OCI-LY7 (cell line): Measurements from ENCODE around the gene NDUFC2. TPM values are rescaled to one million over a fixed set of nuclear protein-coding genes. Genes with fewer than 3 reads are reported as not detected.

Experiments used
- BruUV-seq: library from RNA; stranded (reverse); fragments of 400-500 nt; replicated peaks from 2 replicates; lab custom pipeline; 2021; lab: Mats Ljungman, UMichigan
- CTCF ChIA-PET: fragments of 300-600 bp; sonication (Branson Sonifier 250); formaldehyde crosslinking; loops from one replicate; lab custom pipeline; 2022; ENCODE audit warnings: antibody characterized with exemption; ENCODE audit not compliant: unreplicated experiment; lab: Charles Lee
- POLR2A ChIA-PET: fragments of 300-600 bp; sonication (Branson Sonifier 250); formaldehyde crosslinking; loops from one replicate; lab custom pipeline; 2022; ENCODE audit warnings: antibody characterized with exemption; lab: Charles Lee
- DNase-seq: peaks from one replicate; pipeline ENCODE4 v3.0.0-alpha.2; 2015; ENCODE audit warnings: low spot score
- H2AFZ ChIP-seq: fragments of 200-600 bp; sonication (generic), shearing (Covaris generic); 2 replicates; pipeline ENCODE4 v1.6.1; 2014; ENCODE audit warnings: mild to moderate bottlenecking, antibody characterized with exemption, low read length, moderate library complexity
- H3K27ac ChIP-seq: fragments of 200-600 bp; sonication (generic); 2 replicates; pipeline ENCODE4 v1.5.1; 2014; ENCODE audit warnings: mixed run types, low read depth, mild to moderate bottlenecking, moderate library complexity, low read length, inconsistent platforms; ENCODE audit not compliant: poor library complexity, severe bottlenecking
- H3K36me3 ChIP-seq: fragments of 200-600 bp; sonication (generic); 2 replicates; pipeline ENCODE4 v1.6.1; 2014; ENCODE audit warnings: mild to moderate bottlenecking, antibody characterized with exemption, low read length, moderate library complexity, mixed read lengths; ENCODE audit not compliant: insufficient read depth
- H3K4me1 ChIP-seq: fragments of 200-600 bp; sonication (generic); 2 replicates; pipeline ENCODE4 v1.5.1; 2014; ENCODE audit warnings: mild to moderate bottlenecking, low read length; ENCODE audit not compliant: insufficient read depth, poor library complexity, severe bottlenecking
- H3K4me2 ChIP-seq: fragments of 200-600 bp; sonication (generic); 2 replicates; pipeline ENCODE4 v1.6.1; 2014; ENCODE audit warnings: mild to moderate bottlenecking, low read length
- H3K4me3 ChIP-seq: fragments of 200-600 bp; sonication (generic); 2 replicates; pipeline ENCODE4 v1.5.1; 2014; ENCODE audit warnings: mild to moderate bottlenecking, low read depth, low read length; ENCODE audit not compliant: poor library complexity, severe bottlenecking
- H3K79me2 ChIP-seq: fragments of 200-600 bp; sonication (generic); 2 replicates; pipeline ENCODE4 v1.6.1; 2016; ENCODE audit warnings: low read depth, mild to moderate bottlenecking, low read length, moderate library complexity, mixed read lengths; ENCODE audit not compliant: insufficient read depth
- H3K9me2 ChIP-seq: fragments of 200-600 bp; sonication (generic); 2 replicates; pipeline ENCODE4 v1.6.1; 2016; ENCODE audit warnings: mild to moderate bottlenecking, low read length, mixed read lengths; ENCODE audit not compliant: insufficient read depth
- H3K9me3 ChIP-seq: fragments of 200-600 bp; sonication (generic); 2 replicates; pipeline ENCODE4 v1.6.1; 2014; ENCODE audit warnings: mild to moderate bottlenecking, mixed run types, low read length, mixed read lengths
- H4K20me1 ChIP-seq: fragments of 200-600 bp; sonication (generic); 2 replicates; pipeline ENCODE4 v1.6.1; 2014; ENCODE audit warnings: mild to moderate bottlenecking, antibody characterized with exemption, low read length, moderate library complexity, mixed read lengths; ENCODE audit not compliant: insufficient read depth
- EZH2phosphoT487 ChIP-seq: fragments of 200-600 bp; sonication (generic); IDR thresholded peaks from 2 replicates; pipeline ENCODE4 v1.6.1; 2018; ENCODE audit warnings: low read depth, borderline replicate concordance, mild to moderate bottlenecking, mixed run types, antibody characterized with exemption, low read length, moderate library complexity, mixed read lengths
- intact Hi-C: fragments of 100-400 bp; cut with micrococcal nuclease; formaldehyde crosslinking; loops from one replicate; pipeline ENCODE4 v1.10.0; 2022; ENCODE audit not compliant: unreplicated experiment
- total RNA-seq, 2 experiments: library from RNA; depleted of rRNA in 1 of 2; stranded (reverse); fragments of >200 nt in 1 of 2; shearing (Covaris generic) in 1 of 2; gene quantifications; 2 replicates each; pipeline ENCODE4 v1.2.3, GENCODE V29; 2014 to 2022
- TF ChIP-seq, protein P1 (sequence below): fragments of 200-600 bp; sonication (generic); conservative IDR thresholded peaks from 2 replicates; pipeline ENCODE4 v1.5.1; 2014; ENCODE audit warnings: mild to moderate bottlenecking, antibody characterized with exemption, low read length, moderate library complexity, mixed read lengths

Gene NDUFC2
- total RNA-seq, 2 experiments from 2014 or later, result 53.3 to 95.7 TPM

DNA sequence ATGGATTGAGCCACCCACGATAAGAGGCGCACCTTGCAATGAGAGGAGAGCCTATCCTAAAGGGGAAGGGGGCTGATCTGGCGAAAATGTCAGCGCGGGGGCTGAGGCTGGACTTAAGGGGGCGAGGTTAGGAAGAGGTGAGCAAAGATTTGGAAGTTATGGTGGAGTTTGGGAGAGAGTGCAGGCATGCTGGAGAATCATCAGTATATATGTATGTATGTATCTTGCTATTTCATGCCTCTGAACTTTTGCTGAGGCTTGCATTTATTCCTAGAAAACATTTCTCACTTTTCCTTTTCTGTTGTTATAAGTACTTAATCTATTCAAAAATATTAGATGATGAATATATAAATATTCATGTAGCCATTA, 33.2 kb downstream of the NDUFC2 start:
- ChIA-PET POLR2A (no interaction called here), CTCF (no interaction called here)
- Histone ChIP-seq H3K36me3 (no peaks in the 10 kb centered on the region), H3K4me3 (no peak overlapping the region), H3K4me2 (peak overlapping the region; percentile 11; the same call in 1 of the 2 replicates), H3K4me1 (peaks cover 3% of the 10 kb centered on the region), H3K9me3 (no peaks in the 10 kb centered on the region), H4K20me1 (no peaks in the 10 kb centered on the region), H2AFZ (peak overlapping the region; percentile 96; the same call in 1 of the 2 replicates), H3K27ac (no peak overlapping the region), H3K79me2 (no peaks in the 10 kb centered on the region), H3K9me2 (no peaks in the 10 kb centered on the region)
- intact Hi-C loops, result loop anchor here (5.0 kb wide), 2 partner anchors 44 to 269 kb away; no protein-coding TSS in a partner anchor
- BruUV-seq, result no TSS peak
- no peak for DNase-seq
- TF ChIP-seq EZH2phosphoT487, result no peak
- TF ChIP-seq, protein P1, sequence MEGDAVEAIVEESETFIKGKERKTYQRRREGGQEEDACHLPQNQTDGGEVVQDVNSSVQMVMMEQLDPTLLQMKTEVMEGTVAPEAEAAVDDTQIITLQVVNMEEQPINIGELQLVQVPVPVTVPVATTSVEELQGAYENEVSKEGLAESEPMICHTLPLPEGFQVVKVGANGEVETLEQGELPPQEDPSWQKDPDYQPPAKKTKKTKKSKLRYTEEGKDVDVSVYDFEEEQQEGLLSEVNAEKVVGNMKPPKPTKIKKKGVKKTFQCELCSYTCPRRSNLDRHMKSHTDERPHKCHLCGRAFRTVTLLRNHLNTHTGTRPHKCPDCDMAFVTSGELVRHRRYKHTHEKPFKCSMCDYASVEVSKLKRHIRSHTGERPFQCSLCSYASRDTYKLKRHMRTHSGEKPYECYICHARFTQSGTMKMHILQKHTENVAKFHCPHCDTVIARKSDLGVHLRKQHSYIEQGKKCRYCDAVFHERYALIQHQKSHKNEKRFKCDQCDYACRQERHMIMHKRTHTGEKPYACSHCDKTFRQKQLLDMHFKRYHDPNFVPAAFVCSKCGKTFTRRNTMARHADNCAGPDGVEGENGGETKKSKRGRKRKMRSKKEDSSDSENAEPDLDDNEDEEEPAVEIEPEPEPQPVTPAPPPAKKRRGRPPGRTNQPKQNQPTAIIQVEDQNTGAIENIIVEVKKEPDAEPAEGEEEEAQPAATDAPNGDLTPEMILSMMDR, result peak; percentile 63

GRCh38 chr11:78045851-78046485, 33.7 kb downstream of the NDUFC2 start:
- H3K4me1 ChIP-seq, result peaks cover 3% of the 10 kb centered on the region
- peak overlapping the region; percentile 60 for H3K4me2 ChIP-seq
- H3K36me3 ChIP-seq, result no peaks in the 10 kb centered on the region
- H3K4me3 ChIP-seq, result no peak overlapping the region
- no peaks in the 10 kb centered on the region for H3K79me2 ChIP-seq
- H2AFZ ChIP-seq, result peak overlapping the region; percentile 96; the same call in 1 of the 2 replicates
- H4K20me1 ChIP-seq, result no peaks in the 10 kb centered on the region
- H3K9me3 ChIP-seq, result no peaks in the 10 kb centered on the region
- CTCF ChIA-PET, result interaction anchor here (1.4 to 1.5 kb wide), 2 partner anchors 46 to 51 kb away, joined by 4 read pairs; partner anchors contain the start of gene INTS4
- intact Hi-C loops, result loop anchor here (5.0 kb wide), 2 partner anchors 44 to 269 kb away; no protein-coding TSS in a partner anchor
- BruUV-seq, result no TSS peak
- POLR2A ChIA-PET, result interaction anchor here (0.7 kb wide), 1 partner anchor 15 kb away, joined by 3 read pairs; no protein-coding TSS in a partner anchor
- H3K27ac ChIP-seq, result no peak overlapping the region
- no peaks in the 10 kb centered on the region for H3K9me2 ChIP-seq
- TF ChIP-seq EZH2phosphoT487, result no peak
- TF ChIP-seq, protein P1, result peak; percentile 99
- peak; percentile 68 for DNase-seq

GRCh38 chr11:78044706-78045105, 35.0 kb downstream of the NDUFC2 start:
- Histone ChIP-seq H3K4me3 (no peak overlapping the region), H3K79me2 (no peaks in the 10 kb centered on the region), H3K4me2 (no peak overlapping the region), H3K36me3 (no peaks in the 10 kb centered on the region), H2AFZ (no peak overlapping the region), H3K4me1 (peaks cover 3% of the 10 kb centered on the region), H3K27ac (no peak overlapping the region), H3K9me2 (no peaks in the 10 kb centered on the region), H4K20me1 (no peaks in the 10 kb centered on the region), H3K9me3 (no peaks in the 10 kb centered on the region)
- intact Hi-C loops, result loop anchor here (5.0 kb wide), 2 partner anchors 42 to 267 kb away; no protein-coding TSS in a partner anchor
- ChIA-PET CTCF (interaction anchor here (1.4 to 1.5 kb wide), 2 partner anchors 45 to 50 kb away, joined by 4 read pairs; partner anchors contain the start of gene INTS4), POLR2A (no interaction called here)
- no peak for DNase-seq
- TF ChIP-seq EZH2phosphoT487, result no peak
- TF ChIP-seq, protein P1, result no peak
- no TSS peak for BruUV-seq
